Glomerular endothelial cell (primary cell): ENCODE measurements around the gene APOL1. TPM values are rescaled to one million over a fixed set of nuclear protein-coding genes. Genes with fewer than 3 reads are reported as not detected.
"Not testable (repeated sequence)": the region's sequence is repeated elsewhere in the genome, so short reads cannot be mapped to it uniquely, and the experiment has no call there.

Source experiments
- DNase-seq: peaks from one replicate; pipeline ENCODE4 v3.0.0-alpha.2; 2011; ENCODE audit warnings: low read depth, low spot score; ENCODE audit errors: extremely low read depth
- total RNA-seq: library from RNA; depleted of rRNA; stranded (reverse); fragments of >200 nt; gene quantifications from 2 replicates; pipeline ENCODE4 v1.2.3, GENCODE V29; 2015

APOL1 gene
- total RNA-seq, 1 donor from 2014 or later = 117 TPM

- not testable (repeated sequence) for DNase-seq
Observed at GRCh38 chr22:36290391-36291075, 37.6 kb downstream of the APOL1 start.

GRCh38 chr22:36291831-36292740, 39.2 kb downstream of the APOL1 start:
- DNase-seq = no peak

GRCh38 chr22:36292823-36293530, 40.0 kb downstream of the APOL1 start:
- DNase-seq = no peak

- no peak for DNase-seq
Observed at GRCh38 chr22:36293606-36294292, 40.8 kb downstream of the APOL1 start.

- no peak for DNase-seq
Observed at GRCh38 chr22:36294293-36294620, 41.3 kb downstream of the APOL1 start.

- no peak for DNase-seq
Observed at GRCh38 chr22:36294801-36295200, 41.9 kb downstream of the APOL1 start.

GRCh38 chr22:36295247-36295646, 42.3 kb downstream of the APOL1 start:
- DNase-seq = no peak

GRCh38 chr22:36296690-36297089, 43.8 kb downstream of the APOL1 start:
- DNase-seq = no peak

- DNase-seq = no peak
Observed at GRCh38 chr22:36297568-36297967, 44.6 kb downstream of the APOL1 start.

- DNase-seq = no peak
Observed at GRCh38 chr22:36298118-36298517, 45.2 kb downstream of the APOL1 start.

- no peak for DNase-seq
Observed at GRCh38 chr22:36298601-36299000, 45.7 kb downstream of the APOL1 start.

GRCh38 chr22:36299295-36299694, 46.4 kb downstream of the APOL1 start:
- no peak for DNase-seq

GRCh38 chr22:36299911-36300310, 47.0 kb downstream of the APOL1 start:
- no peak for DNase-seq

- DNase-seq = no peak
Observed at GRCh38 chr22:36300396-36301212, 47.7 kb downstream of the APOL1 start.

- no peak for DNase-seq
Observed at GRCh38 chr22:36301384-36301828, 48.5 kb downstream of the APOL1 start.

GRCh38 chr22:36301851-36302250, 48.9 kb downstream of the APOL1 start:
- no peak for DNase-seq

- DNase-seq = no peak
Observed at GRCh38 chr22:36302439-36303114, 49.6 kb downstream of the APOL1 start.

GRCh38 chr22:36303115-36303467, 50.2 kb downstream of the APOL1 start:
- no peak for DNase-seq

- no peak for DNase-seq
Observed at GRCh38 chr22:36303874-36304273, 50.9 kb downstream of the APOL1 start.

- DNase-seq = no peak
Observed at GRCh38 chr22:36304429-36304828, 51.5 kb downstream of the APOL1 start.
